Osteocyte (in vitro differentiated cells): ENCODE data around the gene MYL5. TPM values are rescaled to one million over a fixed set of nuclear protein-coding genes. Genes with fewer than 3 reads are reported as not detected.

ENCODE experiments used
- DNase-seq: peaks from one replicate; pipeline ENCODE4 v3.0.0; 2021; ENCODE audit warnings: mixed read lengths; ENCODE audit not compliant: unreplicated experiment; ENCODE audit errors: extremely low spot score
- H3K27ac Mint-ChIP-seq: one replicate; pipeline ENCODE4 v1.8.0; 2021; ENCODE audit warnings: mild to moderate bottlenecking, mixed read lengths; ENCODE audit not compliant: unreplicated experiment
- H3K27me3 Mint-ChIP-seq: one replicate; pipeline ENCODE4 v1.8.0; 2021; ENCODE audit warnings: mixed read lengths; ENCODE audit not compliant: unreplicated experiment
- H3K36me3 Mint-ChIP-seq: one replicate; pipeline ENCODE4 v1.8.0; 2021; ENCODE audit warnings: mixed read lengths; ENCODE audit not compliant: unreplicated experiment
- H3K4me1 Mint-ChIP-seq: one replicate; pipeline ENCODE4 v1.8.0; 2021; ENCODE audit warnings: mixed read lengths; ENCODE audit not compliant: unreplicated experiment
- H3K4me3 Mint-ChIP-seq: one replicate; pipeline ENCODE4 v1.8.0; 2021; ENCODE audit warnings: mild to moderate bottlenecking, moderate library complexity, mixed read lengths; ENCODE audit not compliant: unreplicated experiment
- H3K9me3 Mint-ChIP-seq: one replicate; pipeline ENCODE4 v1.8.0; 2021; ENCODE audit warnings: mixed read lengths; ENCODE audit not compliant: unreplicated experiment
- total RNA-seq: library from RNA; stranded (reverse); gene quantifications from 2 replicates; pipeline ENCODE4 v1.2.1, GENCODE V29; 2021
- TF ChIP-seq, protein P1 (sequence below): fragments of 200-600 bp; sonication (generic); IDR thresholded peaks from 2 replicates; pipeline ENCODE4 v1.5.0; 2021; ENCODE audit warnings: antibody characterized with exemption, mild to moderate bottlenecking, moderate library complexity

Gene MYL5
- total RNA-seq, 1 donor from 2014 or later, result 32.2 TPM

DNA sequence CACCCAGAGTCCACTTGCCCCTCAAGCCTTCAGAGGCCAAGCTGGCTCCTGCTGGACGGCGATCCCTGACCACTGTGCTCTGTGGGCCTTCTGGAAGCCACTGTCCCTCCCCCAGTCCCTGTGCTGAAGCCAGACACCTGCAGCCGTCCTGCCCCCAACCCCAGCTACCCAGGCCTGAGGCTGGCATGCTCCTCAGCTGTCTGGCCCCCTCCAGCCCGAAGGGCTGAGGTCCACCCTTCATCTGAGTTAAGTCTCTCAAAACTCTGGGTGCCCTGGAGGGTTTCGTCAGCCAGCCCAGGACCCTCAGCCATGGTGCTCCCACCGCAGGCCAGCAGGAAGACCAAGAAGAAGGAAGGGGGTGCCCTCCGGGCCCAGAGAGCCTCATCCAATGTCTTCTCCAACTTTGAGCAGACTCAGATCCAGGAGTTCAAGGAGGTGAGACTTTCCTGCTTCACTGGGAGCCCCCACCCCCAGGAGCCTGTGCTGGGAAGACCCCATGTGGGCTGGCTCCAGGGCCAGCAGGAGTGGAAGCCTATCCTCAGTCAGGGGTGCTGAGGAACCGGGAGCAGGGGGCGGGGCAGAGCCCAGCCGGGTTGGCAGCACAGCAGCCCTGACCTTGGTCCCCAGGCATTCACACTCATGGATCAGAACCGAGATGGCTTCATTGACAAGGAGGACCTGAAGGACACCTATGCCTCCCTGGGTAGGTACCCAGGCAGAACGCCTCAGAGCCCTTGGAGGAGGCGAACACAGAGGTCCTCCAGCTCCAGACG, 4.2 kb downstream of the MYL5 start:
- H3K27me3 Mint-ChIP-seq, result no peaks in the 10 kb centered on the region
- DNase-seq, result no peak
- H3K9me3 Mint-ChIP-seq, result no peaks in the 10 kb centered on the region
- no peak overlapping the region for H3K4me3 Mint-ChIP-seq
- peaks cover 9% of the 10 kb centered on the region for H3K4me1 Mint-ChIP-seq
- no peak overlapping the region for H3K27ac Mint-ChIP-seq
- no peaks in the 10 kb centered on the region for H3K36me3 Mint-ChIP-seq
- TF ChIP-seq, protein P1, sequence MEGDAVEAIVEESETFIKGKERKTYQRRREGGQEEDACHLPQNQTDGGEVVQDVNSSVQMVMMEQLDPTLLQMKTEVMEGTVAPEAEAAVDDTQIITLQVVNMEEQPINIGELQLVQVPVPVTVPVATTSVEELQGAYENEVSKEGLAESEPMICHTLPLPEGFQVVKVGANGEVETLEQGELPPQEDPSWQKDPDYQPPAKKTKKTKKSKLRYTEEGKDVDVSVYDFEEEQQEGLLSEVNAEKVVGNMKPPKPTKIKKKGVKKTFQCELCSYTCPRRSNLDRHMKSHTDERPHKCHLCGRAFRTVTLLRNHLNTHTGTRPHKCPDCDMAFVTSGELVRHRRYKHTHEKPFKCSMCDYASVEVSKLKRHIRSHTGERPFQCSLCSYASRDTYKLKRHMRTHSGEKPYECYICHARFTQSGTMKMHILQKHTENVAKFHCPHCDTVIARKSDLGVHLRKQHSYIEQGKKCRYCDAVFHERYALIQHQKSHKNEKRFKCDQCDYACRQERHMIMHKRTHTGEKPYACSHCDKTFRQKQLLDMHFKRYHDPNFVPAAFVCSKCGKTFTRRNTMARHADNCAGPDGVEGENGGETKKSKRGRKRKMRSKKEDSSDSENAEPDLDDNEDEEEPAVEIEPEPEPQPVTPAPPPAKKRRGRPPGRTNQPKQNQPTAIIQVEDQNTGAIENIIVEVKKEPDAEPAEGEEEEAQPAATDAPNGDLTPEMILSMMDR, result no peak

DNA sequence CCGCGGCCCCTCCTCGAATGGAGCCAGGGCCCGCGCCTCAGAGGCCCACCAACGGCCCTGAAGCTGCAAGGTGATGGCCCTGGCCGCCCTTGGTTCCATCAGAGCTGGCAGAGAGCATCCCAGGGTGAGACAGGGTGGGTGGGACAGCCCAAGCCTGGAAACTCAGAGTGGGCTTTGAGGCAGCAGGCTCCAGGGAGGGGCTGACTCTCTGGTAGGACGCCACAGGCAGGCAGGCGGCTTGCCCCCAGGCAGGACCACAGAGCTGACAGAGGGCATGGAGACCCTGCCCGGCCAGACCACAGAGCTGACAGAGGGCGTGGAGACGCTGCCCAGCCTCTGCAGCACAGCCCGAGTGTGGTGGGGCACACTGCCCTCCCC, 4.8 kb downstream of the MYL5 start:
- H3K9me3 Mint-ChIP-seq, result no peaks in the 10 kb centered on the region
- TF ChIP-seq, protein P1, result no peak
- no peak overlapping the region for H3K4me3 Mint-ChIP-seq
- H3K4me1 Mint-ChIP-seq, result peaks cover 11% of the 10 kb centered on the region
- no peak overlapping the region for H3K27ac Mint-ChIP-seq
- H3K36me3 Mint-ChIP-seq, result no peaks in the 10 kb centered on the region
- H3K27me3 Mint-ChIP-seq, result no peaks in the 10 kb centered on the region
- DNase-seq, result no peak

DNA sequence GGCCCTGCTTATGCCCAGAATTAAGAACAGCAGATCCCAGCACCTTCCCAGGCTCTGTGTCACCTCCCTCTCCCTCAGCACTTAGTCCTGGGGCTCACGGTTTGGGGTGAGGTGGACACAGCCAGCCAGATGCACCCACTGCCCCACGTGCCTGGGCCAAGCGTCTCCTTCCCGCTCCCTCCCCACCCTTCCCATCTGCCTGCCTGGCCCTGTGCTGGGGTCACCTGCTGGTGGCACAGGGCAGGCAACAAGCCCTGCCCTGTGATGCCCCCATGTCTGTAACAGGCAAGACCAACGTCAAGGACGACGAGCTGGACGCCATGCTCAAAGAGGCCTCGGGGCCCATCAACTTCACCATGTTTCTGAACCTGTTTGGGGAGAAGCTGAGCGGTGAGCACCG, 5.3 kb downstream of the MYL5 start:
- Mint-ChIP-seq H3K4me3 (no peak overlapping the region), H3K36me3 (no peaks in the 10 kb centered on the region), H3K9me3 (no peaks in the 10 kb centered on the region), H3K27me3 (no peaks in the 10 kb centered on the region), H3K4me1 (peaks cover 11% of the 10 kb centered on the region), H3K27ac (no peak overlapping the region)
- TF ChIP-seq, protein P1, result no peak
- DNase-seq, result no peak

DNA sequence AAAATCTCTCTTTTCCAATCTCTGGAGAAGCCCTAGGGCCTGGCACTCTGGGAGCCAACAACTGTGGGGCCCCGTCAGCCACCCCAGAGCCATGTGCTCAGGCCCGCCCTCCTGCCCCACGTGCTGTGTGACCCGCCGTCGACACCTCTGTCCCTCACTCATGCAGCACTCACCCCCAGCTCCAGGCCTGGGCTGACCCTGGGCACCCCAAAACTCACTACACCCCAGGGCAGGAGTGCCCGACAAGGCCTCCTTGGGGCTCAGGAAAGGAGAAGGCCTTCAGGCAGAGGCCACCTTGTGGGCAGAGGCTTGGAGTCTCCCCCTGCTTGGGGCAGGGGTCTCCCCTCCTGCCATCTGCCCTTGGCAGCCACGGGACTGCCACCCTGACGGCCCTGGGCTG, 5.7 kb downstream of the MYL5 start:
- Mint-ChIP-seq H3K4me3 (no peak overlapping the region), H3K9me3 (no peaks in the 10 kb centered on the region), H3K4me1 (peaks cover 12% of the 10 kb centered on the region), H3K36me3 (no peaks in the 10 kb centered on the region), H3K27me3 (no peaks in the 10 kb centered on the region), H3K27ac (no peak overlapping the region)
- TF ChIP-seq, protein P1, result no peak
- DNase-seq, result no peak

DNA sequence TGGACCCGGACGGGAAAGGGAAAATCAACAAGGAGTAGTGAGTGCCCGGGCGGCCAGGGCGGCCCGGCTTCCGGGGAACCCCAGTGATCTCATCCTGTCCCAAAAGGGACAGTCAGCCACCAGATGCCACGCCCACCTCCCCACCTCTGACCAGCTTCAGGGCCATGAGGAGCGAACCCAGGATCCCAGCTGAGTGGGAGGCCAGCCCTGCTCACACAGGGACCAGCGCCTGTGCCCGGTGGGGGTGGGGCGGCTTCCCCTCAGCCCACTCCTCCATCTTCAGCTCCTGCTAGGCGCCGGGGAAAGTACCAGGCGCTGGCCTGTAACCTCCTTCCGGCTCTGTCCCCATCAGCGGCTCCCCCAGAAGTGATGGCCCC, 6.2 kb downstream of the MYL5 start:
- TF ChIP-seq, protein P1, result no peak
- Mint-ChIP-seq H3K9me3 (no peaks in the 10 kb centered on the region), H3K4me1 (peaks cover 9% of the 10 kb centered on the region), H3K36me3 (no peaks in the 10 kb centered on the region), H3K27me3 (no peaks in the 10 kb centered on the region), H3K27ac (no peak overlapping the region), H3K4me3 (peak overlapping the region; percentile 50)
- DNase-seq, result no peak
